Nephron (organoid): ENCODE results near the gene ATG2A.
A peak's percentile ranks its signal among the peaks of the same experiment; 100 is the strongest.

Experiments used
- H3K27ac Mint-ChIP-seq, 3 experiments: 2 replicates each; pipeline ENCODE4 v1.8.0; 2020; ENCODE audit warnings: mixed read lengths in 3 of 3, mild to moderate bottlenecking in 2 of 3, moderate library complexity in 1 of 3
- H3K27me3 Mint-ChIP-seq: 2 replicates; pipeline ENCODE4 v1.8.0; 2021; ENCODE audit warnings: low read depth, mild to moderate bottlenecking, moderate library complexity, mixed read lengths
- H3K36me3 Mint-ChIP-seq: 2 replicates; pipeline ENCODE4 v1.8.0; 2020; ENCODE audit warnings: low read depth, mixed read lengths
- H3K4me1 Mint-ChIP-seq: 2 replicates; pipeline ENCODE4 v1.8.0; 2020; ENCODE audit warnings: mixed read lengths
- H3K4me3 Mint-ChIP-seq, 3 experiments: 2 replicates each; pipeline ENCODE4 v1.8.0; 2020; ENCODE audit warnings: mild to moderate bottlenecking in 3 of 3, mixed read lengths in 3 of 3, moderate library complexity in 2 of 3
- H3K9me3 Mint-ChIP-seq: 2 replicates; pipeline ENCODE4 v1.8.0; 2020; ENCODE audit warnings: mixed read lengths
- TF ChIP-seq, protein P1 (sequence below), 3 experiments: fragments of 200-600 bp; sonication (generic); IDR thresholded peaks; one replicate each; pipeline ENCODE4 v1.5.0; 2021; ENCODE audit warnings: antibody characterized with exemption in 3 of 3; ENCODE audit not compliant: unreplicated experiment in 3 of 3

ATG2A gene

DNA sequence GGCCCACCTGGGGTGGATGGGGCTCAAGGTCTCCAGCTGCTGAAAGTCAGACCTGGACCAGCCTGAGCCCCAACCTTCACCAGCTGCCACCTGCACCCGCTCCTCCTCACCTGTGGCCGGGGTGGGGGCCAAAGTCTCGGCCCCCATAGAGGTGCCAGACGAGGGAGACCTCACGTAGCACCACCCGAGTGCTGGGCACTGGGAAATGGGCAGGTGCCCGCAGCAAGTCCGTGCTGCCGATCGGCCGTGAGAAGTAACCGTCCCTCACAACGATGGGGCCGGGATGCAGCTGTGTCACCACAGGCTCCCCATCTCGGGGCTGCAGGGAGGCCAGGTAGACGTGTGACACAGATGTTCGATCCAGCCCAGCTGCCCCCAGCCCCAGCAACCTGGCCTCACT, 16.2 kb downstream of the ATG2A start:
- Mint-ChIP-seq H3K27me3 (no peaks in the 10 kb centered on the region), H3K4me1 (no peaks in the 10 kb centered on the region), H3K36me3 (peaks cover 31% of the 10 kb centered on the region), H3K9me3 (no peaks in the 10 kb centered on the region), H3K4me3 (no peak overlapping the region), H3K27ac (no peak overlapping the region)
- TF ChIP-seq, protein P1, sequence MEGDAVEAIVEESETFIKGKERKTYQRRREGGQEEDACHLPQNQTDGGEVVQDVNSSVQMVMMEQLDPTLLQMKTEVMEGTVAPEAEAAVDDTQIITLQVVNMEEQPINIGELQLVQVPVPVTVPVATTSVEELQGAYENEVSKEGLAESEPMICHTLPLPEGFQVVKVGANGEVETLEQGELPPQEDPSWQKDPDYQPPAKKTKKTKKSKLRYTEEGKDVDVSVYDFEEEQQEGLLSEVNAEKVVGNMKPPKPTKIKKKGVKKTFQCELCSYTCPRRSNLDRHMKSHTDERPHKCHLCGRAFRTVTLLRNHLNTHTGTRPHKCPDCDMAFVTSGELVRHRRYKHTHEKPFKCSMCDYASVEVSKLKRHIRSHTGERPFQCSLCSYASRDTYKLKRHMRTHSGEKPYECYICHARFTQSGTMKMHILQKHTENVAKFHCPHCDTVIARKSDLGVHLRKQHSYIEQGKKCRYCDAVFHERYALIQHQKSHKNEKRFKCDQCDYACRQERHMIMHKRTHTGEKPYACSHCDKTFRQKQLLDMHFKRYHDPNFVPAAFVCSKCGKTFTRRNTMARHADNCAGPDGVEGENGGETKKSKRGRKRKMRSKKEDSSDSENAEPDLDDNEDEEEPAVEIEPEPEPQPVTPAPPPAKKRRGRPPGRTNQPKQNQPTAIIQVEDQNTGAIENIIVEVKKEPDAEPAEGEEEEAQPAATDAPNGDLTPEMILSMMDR (IDR thresholded peaks at IDR 0.05; ENCODE audit: unreplicated experiment in 3 of 3), result no peak

GRCh38 chr11:64900263-64900678, 16.7 kb downstream of the ATG2A start:
- Mint-ChIP-seq H3K27ac (peak overlapping the region in 1 of 3 experiments; percentile 37), H3K4me3 (no peak overlapping the region), H3K27me3 (no peaks in the 10 kb centered on the region), H3K36me3 (peaks cover 29% of the 10 kb centered on the region), H3K9me3 (no peaks in the 10 kb centered on the region), H3K4me1 (no peaks in the 10 kb centered on the region)
- TF ChIP-seq, protein P1 (IDR thresholded peaks at IDR 0.05; ENCODE audit: unreplicated experiment in 3 of 3), result no peak

DNA sequence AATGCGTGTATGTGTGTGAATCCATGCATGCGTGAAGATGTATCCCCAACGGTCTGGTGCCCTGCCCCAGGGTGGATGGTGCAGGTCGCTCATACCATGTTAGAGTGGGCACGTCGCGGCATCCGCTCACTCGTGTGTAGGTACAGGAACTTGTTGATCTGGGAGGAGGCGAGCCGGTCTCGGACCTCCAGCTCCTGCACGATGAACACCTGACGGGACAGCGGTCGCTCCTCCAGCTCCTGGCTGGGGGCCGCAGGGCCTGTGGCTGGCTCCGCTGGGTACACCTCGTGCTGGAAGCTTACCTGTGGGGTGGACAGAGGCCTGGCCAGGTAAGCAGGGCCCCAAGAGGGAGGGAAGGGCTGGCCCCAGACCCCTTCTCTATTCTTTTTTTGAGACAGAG, 18.5 kb downstream of the ATG2A start:
- Mint-ChIP-seq H3K27ac (no peak overlapping the region), H3K27me3 (no peaks in the 10 kb centered on the region), H3K4me1 (no peaks in the 10 kb centered on the region), H3K9me3 (no peaks in the 10 kb centered on the region), H3K4me3 (no peak overlapping the region), H3K36me3 (peaks cover 27% of the 10 kb centered on the region)
- TF ChIP-seq, protein P1 (IDR thresholded peaks at IDR 0.05; ENCODE audit: unreplicated experiment in 3 of 3), result no peak

DNA sequence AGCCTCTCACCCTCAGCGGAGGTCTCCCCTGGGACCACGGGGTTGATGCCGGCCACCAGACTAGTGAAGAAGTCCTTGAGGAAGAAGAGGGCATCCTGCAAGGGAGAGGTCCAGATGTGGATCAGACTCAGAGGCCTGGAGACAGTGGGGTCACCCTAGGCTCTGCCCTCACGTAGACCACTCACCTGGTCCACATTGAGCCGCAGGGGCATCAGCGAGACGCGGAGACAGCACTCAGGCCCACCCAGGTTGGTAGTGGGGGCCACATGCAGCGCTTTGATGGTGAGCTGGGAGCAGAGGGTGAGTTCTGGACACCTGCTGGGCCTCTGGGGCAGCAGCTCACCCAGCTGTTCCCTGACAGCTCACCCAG, 18.9 kb downstream of the ATG2A start:
- Mint-ChIP-seq H3K27ac (no peak overlapping the region), H3K4me3 (no peak overlapping the region), H3K9me3 (no peaks in the 10 kb centered on the region), H3K4me1 (no peaks in the 10 kb centered on the region), H3K36me3 (peaks cover 26% of the 10 kb centered on the region), H3K27me3 (no peaks in the 10 kb centered on the region)
- TF ChIP-seq, protein P1 (IDR thresholded peaks at IDR 0.05; ENCODE audit: unreplicated experiment in 3 of 3), result no peak

DNA sequence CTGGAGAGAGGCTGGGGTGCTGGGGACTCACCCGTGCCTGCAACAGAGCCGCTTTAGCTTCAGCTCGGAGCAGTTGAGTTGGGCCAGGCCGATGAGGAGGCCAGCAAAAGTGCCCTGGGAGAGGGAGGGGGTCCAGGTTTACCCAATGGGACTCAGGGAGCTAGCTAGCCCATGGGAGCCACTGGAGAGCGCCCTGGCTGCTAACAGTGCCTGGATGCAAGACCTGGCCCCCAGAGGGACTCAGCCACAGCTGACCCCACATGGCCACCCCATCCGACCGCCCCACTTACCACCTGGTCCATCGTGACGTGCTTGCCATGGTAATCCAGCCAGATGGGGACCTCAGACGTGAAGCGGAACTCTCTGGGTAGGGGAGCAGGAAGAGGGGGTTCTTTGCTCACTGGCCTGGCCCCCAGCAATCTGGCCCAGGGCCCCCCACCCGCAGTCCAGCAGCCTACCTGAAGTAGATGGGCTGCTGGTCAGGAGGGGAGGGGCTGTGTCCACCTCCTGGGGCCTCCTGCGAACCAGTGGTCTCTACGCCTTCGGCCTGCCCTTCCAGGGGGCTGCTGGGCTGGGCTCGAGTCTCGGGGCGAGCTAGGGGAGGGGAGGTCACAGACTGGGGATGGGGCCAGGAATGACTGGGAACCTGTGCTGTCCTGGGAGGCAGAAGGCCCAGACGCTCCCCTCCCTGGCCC, 19.5 kb downstream of the ATG2A start:
- no peaks in the 10 kb centered on the region for H3K9me3 Mint-ChIP-seq
- TF ChIP-seq, protein P1 (IDR thresholded peaks at IDR 0.05; ENCODE audit: unreplicated experiment in 3 of 3), result no peak
- no peaks in the 10 kb centered on the region for H3K27me3 Mint-ChIP-seq
- H3K4me3 Mint-ChIP-seq, result no peak overlapping the region
- no peaks in the 10 kb centered on the region for H3K4me1 Mint-ChIP-seq
- no peak overlapping the region for H3K27ac Mint-ChIP-seq
- H3K36me3 Mint-ChIP-seq, result peaks cover 24% of the 10 kb centered on the region

DNA sequence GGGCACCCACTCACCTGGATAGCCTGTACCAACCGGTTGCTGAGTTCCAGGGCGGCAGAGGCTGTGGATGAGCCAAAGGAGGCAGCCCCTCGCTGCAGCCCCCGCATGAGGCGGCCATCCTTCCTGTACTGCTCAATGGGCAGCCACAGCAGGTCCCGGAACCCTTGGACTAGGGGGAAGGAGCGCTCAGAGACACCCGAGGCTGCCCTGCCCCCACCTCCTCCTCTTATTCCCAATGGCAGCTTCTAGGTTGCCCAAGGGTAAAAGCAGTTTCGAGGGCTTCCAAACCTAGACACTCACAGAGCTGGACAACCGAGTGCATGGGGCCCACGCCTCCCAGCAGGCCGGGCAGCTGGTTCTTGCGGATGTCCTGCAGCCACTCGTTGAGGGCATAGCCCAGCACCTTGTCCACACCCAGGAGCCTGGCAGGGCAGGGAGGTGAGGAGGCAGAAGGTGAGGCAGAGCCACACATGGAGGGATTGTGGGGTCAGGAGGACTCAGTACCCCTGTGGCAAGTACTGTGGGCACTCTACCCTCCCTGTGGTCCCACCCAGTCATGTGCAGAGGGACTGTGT, 20.5 kb downstream of the ATG2A start:
- Mint-ChIP-seq H3K4me1 (no peaks in the 10 kb centered on the region), H3K4me3 (no peak overlapping the region), H3K9me3 (no peaks in the 10 kb centered on the region), H3K27ac (no peak overlapping the region), H3K27me3 (no peaks in the 10 kb centered on the region), H3K36me3 (peaks cover 20% of the 10 kb centered on the region)
- TF ChIP-seq, protein P1 (IDR thresholded peaks at IDR 0.05; ENCODE audit: unreplicated experiment in 3 of 3), result no peak
